ENCODE data around the gene C22orf42.

C22orf42 gene

GRCh38 chr22:32132783-32133182 is 26.3 kb downstream of the C22orf42 start:
- no peak for DNase-seq

DNA sequence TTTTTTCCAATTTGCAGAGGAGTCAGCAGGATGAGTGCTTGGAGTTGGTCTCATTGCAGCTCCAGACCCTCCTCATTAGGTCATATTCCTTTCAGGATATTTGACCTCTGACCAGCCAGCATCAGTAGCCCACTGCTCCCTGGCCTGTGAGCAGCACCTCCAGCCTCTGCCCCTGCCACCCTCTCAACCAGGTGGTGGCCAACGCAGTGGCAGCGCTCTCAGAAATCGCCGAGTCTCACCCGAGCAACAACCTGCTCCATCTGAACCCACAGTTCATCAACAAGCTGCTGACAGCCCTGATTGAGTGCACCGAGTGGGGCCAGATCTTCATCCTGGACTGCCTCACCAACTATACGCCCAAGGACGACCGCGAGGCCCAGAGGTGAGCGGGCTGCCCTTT is 27.0 kb downstream of the C22orf42 start:
- DNase-seq, result no peak

- no peak for DNase-seq
Observed at GRCh38 chr22:32130464-32130863, 28.6 kb downstream of the C22orf42 start.

DNA sequence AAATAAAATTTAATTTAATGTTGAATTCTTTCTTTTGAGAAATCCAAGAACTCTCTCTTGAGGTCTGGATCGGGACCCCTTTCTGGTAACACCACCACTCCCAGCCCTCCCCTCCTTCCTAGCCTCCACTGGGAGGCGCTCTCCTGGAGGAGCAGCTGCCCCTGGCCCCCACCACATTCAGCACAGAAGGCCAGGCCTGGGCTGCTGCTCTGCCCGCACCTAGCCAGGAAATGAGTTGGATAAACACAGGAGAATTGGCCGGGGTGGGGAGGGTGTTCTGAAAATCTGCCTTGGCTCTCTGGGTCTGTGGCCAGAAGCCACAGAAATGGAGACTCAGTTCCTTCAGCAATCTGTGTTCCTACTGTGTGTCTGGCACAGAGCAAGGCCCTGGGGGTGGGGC is 31.2 kb downstream of the C22orf42 start:
- DNase-seq, result no peak

- no peak for DNase-seq
Observed at GRCh38 chr22:32123657-32124056, 35.4 kb downstream of the C22orf42 start.

DNA sequence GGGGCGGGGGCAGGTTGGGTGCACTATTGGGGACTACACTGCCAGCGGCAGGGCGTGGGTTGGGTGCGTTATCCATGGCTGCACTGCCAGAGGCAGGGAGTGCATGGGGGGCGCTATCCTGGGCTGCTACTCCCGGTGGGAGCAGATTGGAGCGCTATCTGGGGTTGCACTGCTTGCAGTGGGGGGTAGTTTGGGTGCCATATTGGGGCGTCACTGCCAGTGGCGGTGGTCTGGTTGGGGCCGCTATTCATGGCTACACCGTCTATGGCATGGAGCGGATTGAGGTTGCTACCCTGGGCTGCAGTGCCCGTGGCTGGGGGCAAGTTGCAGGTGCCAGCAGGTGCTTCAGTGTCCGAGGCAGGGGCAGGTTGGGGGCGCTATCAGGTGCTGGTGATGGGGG is 36.2 kb downstream of the C22orf42 start:
- no peak for DNase-seq

GRCh38 chr22:32120603-32121002 is 38.5 kb downstream of the C22orf42 start:
- no peak for DNase-seq

GRCh38 chr22:32119568-32120235 is 39.4 kb downstream of the C22orf42 start:
- DNase-seq, result no peak

GRCh38 chr22:32112380-32112779 is 46.7 kb downstream of the C22orf42 start:
- DNase-seq, result no peak

GRCh38 chr22:32106930-32107329 is 52.2 kb downstream of the C22orf42 start:
- DNase-seq, result no peak

DNA sequence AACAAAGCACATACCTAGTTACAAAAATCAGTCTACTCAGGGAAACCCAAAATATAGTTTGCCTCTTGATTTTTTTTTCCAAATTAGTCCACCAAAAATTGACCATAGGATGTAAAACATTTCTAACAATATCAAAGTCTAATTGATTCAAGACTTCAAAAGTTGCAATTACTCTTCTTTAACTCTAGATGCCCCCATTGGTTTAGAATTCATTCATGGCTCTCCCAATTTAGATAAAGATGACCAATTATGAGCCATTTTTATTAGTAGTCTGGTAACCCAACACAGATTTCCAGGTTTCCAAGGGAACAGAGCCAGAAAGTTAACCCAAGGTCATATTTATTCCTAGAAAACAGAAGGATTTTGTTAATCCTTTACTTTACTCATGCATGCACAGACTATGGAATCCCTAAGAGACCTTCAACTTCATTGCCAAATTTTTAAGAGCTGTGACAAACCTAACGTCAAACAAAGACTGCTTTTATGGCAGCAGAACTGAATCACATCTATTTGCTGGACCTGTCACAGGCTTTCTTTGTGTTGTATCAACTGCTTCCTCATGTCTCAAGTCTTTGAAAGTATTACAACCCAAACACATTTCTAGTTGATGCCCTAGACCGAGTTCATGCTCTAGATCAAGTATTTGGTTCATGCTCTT is 55.3 kb downstream of the C22orf42 start:
- no peak for DNase-seq

DNA sequence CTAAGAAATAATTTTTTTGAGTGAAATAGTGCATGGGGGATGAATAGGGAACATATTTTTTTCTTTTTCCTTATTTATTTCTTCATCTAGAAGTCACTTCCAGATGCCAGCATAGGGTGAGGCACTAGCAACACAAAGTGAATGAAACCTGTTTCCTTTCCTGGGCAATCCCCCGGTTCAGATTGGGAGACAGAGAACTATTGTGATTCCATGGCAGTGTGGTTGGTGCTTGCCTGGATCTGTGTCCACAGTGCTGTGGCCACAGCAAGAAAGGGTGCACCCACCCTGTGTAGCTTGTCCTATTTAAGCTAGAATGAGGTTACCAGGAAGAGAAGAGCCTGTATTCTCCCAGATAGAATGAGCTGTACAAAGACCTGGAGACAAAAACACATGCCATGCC is 58.4 kb downstream of the C22orf42 start:
- no peak for DNase-seq
